H1 (cell line): ENCODE measurements around the gene DDX31. TPM values are rescaled to one million over a fixed set of nuclear protein-coding genes. Genes with fewer than 3 reads are reported as not detected.

ENCODE experiments used
- ZNF274 ChIP-seq: IDR thresholded peaks from 2 replicates; pipeline ENCODE4 v1.7.0; 2012; ENCODE audit warnings: low read length, borderline replicate concordance; ENCODE audit errors: extremely low read depth
- polyA plus RNA-seq, 7 experiments: library from polyadenylated mRNA; depleted of rRNA in 3 of 7; stranded (reverse) in 5 of 7; unstranded in 2 of 7; fragments of >200 nt in 5 of 7; fragments of 200-250 nt in 2 of 7; gene quantifications; 1 replicate in 5 of 7; 2 replicates in 1 of 7; 4 replicates in 1 of 7; pipeline versions ENCODE4 v1.2.1 to v1.2.3, GENCODE V29; 2011 to 2013; ENCODE audit warnings: missing spikeins in 2 of 7, mixed read lengths in 2 of 7
- total RNA-seq: library from RNA; stranded (reverse); fragmentation: NEBNext Ultra II Directional; extraction: Animal tissue kit (Norgen Biotek cat#: 25700); gene quantifications from 2 replicates; pipeline ENCODE4 v1.2.1, GENCODE V29; 2021

DDX31 gene
- total and polyA plus RNA-seq, 2 of the 8 experiments (the other 6 are each of a cell fraction or from before 2014, with no cell fraction given): 9.5 to 23.7 TPM

DNA sequence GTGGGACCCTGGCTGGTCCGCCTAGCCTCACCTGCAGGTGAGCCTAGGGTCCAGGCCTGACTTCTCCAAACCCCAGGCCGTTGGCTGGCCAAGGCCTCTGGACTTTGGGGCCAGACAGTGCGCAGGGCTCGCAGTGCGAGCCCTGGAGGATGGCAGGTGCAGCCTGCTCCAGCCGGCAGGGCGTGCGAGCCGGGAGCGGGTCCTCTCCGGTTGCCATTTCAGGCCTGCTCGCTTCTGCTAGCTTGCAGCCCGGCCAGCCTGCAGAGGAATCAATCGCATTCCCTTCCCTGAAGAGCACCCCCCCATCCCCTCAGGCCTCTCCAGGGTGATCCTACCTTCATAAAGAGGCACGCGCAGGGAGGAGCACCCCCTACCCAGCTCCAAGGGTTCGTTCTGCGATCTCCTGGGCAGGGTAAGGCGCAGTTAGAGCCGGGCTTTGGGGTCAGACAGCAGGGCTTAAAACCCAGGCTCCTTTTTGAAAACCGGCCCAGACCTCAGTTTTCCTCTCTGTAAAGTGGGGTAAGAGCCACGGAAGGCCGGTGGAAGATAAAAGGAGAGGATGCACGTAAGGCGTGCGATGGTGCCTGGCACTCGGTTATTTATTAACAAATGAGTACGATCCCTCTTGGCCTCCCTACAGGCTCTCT, 81.2 kb downstream of the DDX31 start (continued):
- no peak for TF ChIP-seq ZNF274
